NCI-H748 treated with DMSO at 0.1 percent for 48 hours (cell line): Measurements from ENCODE around the gene CCDC172.

ENCODE experiments used
- DNase-seq: peaks from one replicate; lab custom pipeline; 2025; lab: John Stamatoyannopoulos, UW

The CCDC172 gene

GRCh38 chr10:116324227-116324950, at the start of gene CCDC172:
TSS of gene CCDC172 (plus strand) at chr10:116324448. CDS start at chr10:116325012, 564 bp downstream.
- no peak for DNase-seq

- DNase-seq, result no peak
Measured at GRCh38 chr10:116276981-116277380, 47.3 kb upstream of the CCDC172 start.

GRCh38 chr10:116278846-116279245, 45.4 kb upstream of the CCDC172 start:
- DNase-seq, result no peak

GRCh38 chr10:116281775-116282174, 42.5 kb upstream of the CCDC172 start:
- DNase-seq, result no peak

GRCh38 chr10:116286626-116287200, 37.5 kb upstream of the CCDC172 start:
- no peak for DNase-seq

- no peak for DNase-seq
Measured at GRCh38 chr10:116287906-116288501, 36.2 kb upstream of the CCDC172 start.

- DNase-seq, result no peak
Measured at GRCh38 chr10:116289652-116290051, 34.6 kb upstream of the CCDC172 start.

GRCh38 chr10:116292493-116292892, 31.8 kb upstream of the CCDC172 start:
- no peak for DNase-seq

GRCh38 chr10:116296291-116296721, 27.9 kb upstream of the CCDC172 start:
- no peak for DNase-seq

GRCh38 chr10:116298586-116298985, 25.7 kb upstream of the CCDC172 start:
- no peak for DNase-seq

GRCh38 chr10:116300542-116300941, 23.7 kb upstream of the CCDC172 start:
- DNase-seq, result no peak

GRCh38 chr10:116304923-116305322, 19.3 kb upstream of the CCDC172 start:
- no peak for DNase-seq

- DNase-seq, result no peak
Measured at GRCh38 chr10:116306847-116307246, 17.4 kb upstream of the CCDC172 start.

- DNase-seq, result no peak
Measured at GRCh38 chr10:116307455-116307854, 16.8 kb upstream of the CCDC172 start.

GRCh38 chr10:116311016-116311415, 13.2 kb upstream of the CCDC172 start:
- no peak for DNase-seq

- no peak for DNase-seq
Measured at GRCh38 chr10:116311706-116312490, 12.3 kb upstream of the CCDC172 start.

GRCh38 chr10:116312548-116312947, 11.7 kb upstream of the CCDC172 start:
- DNase-seq, result no peak

- DNase-seq, result no peak
Measured at GRCh38 chr10:116316503-116316902, 7.7 kb upstream of the CCDC172 start.

GRCh38 chr10:116324951-116325635, 845 bp downstream of the CCDC172 start:
- no peak for DNase-seq

- DNase-seq, result no peak
Measured at GRCh38 chr10:116325987-116326386, 1.7 kb downstream of the CCDC172 start.

- no peak for DNase-seq
Measured at GRCh38 chr10:116329153-116329552, 4.9 kb downstream of the CCDC172 start.

- no peak for DNase-seq
Measured at GRCh38 chr10:116331815-116332214, 7.6 kb downstream of the CCDC172 start.
